Fibroblast of villous mesenchyme (primary cell): Measurements from ENCODE around the gene ATP8A2. TPM values are rescaled to one million over a fixed set of nuclear protein-coding genes. Genes with fewer than 3 reads are reported as not detected.

Source experiments
- DNase-seq: peaks from one replicate; pipeline ENCODE4 v3.0.0-alpha.2; 2010; ENCODE audit warnings: low read depth
- H3K4me3 ChIP-seq: 2 replicates; pipeline ENCODE4 v1.5.1; 2011; ENCODE audit warnings: low read depth, mild to moderate bottlenecking, low read length
- total RNA-seq: library from RNA; depleted of rRNA; stranded (reverse); fragments of >200 nt; gene quantifications from 2 replicates; pipeline ENCODE4 v1.2.3, GENCODE V29; 2012
- TF ChIP-seq, protein P1 (sequence below): IDR thresholded peaks from 2 replicates; pipeline ENCODE4 v1.5.1; 2012; ENCODE audit warnings: low read depth, mild to moderate bottlenecking, low read length; ENCODE audit not compliant: insufficient read depth

ATP8A2 gene
- total RNA-seq, 1 donor: under 0.01 TPM

DNA sequence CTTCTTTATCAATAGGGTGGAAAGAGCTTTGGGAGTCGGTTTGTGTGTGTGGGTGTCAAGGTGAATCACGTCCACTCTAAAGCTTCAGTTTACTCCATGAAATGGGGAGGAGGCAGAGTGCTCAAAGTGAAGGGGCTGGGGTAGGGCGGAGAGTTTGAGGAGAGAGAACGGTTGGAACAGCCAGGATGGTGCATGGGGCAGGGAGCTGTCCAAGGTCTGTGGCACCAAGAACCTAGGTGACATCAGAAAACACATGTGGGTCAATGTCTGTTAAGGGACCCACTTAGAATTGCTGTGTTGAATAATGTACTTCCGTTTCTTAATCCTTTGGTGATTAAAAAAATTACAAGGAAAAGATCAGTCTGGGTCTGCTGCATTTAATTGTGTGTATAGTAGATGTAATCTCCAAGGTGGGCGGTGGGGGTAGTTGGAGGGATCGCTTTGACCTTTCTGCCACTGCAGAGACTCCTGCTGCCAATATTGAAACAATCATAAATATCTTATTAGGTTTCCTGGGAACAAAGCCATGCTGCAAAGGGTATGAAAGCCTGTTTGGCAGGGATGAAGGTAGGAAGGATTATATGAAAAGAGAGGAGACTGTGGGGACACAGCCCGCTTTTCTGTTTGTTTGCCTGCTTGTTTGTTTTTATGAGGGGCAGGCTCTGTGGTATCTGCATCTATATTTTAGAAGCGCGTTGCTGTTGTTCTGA, 122.3 kb downstream of the ATP8A2 start:
- TF ChIP-seq, protein P1, sequence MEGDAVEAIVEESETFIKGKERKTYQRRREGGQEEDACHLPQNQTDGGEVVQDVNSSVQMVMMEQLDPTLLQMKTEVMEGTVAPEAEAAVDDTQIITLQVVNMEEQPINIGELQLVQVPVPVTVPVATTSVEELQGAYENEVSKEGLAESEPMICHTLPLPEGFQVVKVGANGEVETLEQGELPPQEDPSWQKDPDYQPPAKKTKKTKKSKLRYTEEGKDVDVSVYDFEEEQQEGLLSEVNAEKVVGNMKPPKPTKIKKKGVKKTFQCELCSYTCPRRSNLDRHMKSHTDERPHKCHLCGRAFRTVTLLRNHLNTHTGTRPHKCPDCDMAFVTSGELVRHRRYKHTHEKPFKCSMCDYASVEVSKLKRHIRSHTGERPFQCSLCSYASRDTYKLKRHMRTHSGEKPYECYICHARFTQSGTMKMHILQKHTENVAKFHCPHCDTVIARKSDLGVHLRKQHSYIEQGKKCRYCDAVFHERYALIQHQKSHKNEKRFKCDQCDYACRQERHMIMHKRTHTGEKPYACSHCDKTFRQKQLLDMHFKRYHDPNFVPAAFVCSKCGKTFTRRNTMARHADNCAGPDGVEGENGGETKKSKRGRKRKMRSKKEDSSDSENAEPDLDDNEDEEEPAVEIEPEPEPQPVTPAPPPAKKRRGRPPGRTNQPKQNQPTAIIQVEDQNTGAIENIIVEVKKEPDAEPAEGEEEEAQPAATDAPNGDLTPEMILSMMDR: no peak
- no peak for DNase-seq
- no peak overlapping the region for H3K4me3 ChIP-seq

DNA sequence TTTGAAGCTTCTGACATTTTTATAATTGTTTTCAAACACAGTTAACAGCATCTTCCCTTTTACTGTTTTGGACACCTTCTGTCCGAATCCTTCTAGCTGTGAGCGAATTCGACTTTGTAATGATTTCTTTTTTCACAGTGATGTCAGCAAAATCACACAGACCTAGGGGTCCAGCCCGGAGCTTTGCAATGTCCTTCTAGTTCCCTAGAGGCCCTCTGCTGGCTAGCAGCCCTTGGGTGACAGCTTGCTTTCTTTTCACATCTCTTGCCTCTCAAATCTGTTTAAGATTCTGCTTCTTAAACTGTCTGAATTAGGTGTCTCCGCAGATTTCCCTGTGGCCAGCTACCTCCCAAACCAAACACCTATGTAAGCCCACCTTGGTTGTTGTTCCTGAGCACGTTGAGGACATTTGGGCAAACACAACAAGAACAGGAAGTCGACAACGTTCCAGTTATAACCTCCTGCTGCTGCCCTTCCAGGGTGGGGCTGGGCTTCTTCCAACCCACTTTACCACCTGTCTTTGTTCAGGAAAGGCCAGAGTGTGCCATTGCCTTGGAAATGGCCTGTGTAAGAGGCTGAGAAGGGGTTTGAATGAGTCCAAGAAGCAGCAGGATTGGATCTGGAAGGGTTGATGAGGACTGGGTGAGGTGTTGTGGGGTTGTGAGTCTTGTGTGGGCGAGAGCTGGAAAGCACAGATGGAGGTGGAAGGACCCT, 123.1 kb downstream of the ATP8A2 start:
- H3K4me3 ChIP-seq: no peak overlapping the region
- TF ChIP-seq, protein P1: no peak
- no peak for DNase-seq

DNA sequence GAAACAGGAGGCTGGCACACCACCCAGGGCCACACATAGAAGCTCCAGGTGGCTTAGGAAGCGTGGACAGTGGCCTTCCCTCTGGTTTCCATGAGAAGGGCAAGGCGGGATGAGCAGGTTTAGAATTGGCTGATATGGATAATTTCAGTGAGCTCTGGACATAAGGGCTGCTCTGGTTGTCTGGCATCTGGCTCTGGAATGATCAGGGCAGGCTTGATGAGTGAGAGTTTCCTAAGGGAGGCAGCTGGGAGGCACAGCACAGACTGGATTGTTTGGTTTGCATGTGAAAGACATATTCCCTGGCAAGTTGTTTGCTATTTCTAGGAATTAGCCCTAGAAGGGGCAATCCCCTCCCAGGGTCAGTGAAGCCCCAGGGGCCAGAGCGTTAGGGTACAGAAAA, 129.5 kb downstream of the ATP8A2 start:
- H3K4me3 ChIP-seq: no peak overlapping the region
- no peak for DNase-seq
- TF ChIP-seq, protein P1: no peak

DNA sequence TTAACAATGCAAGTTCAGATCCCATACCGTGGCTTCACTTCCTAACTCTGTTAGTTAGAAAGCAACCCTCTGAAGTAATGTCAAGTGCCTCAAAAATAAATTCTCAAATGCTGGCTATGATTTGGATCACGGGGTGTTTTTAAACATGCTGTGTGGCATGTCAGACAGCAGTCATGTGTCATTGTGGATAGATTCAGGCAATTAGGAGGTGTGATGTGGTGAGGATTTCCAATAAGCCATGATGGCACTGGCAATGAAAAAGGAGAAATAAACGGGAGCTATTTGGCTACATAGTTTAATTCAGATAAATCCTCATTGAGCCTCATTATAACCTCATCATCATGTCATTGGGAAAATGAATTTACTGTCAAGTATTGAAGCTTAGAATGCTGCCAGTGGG, 130.3 kb downstream of the ATP8A2 start:
- TF ChIP-seq, protein P1: no peak

DNA sequence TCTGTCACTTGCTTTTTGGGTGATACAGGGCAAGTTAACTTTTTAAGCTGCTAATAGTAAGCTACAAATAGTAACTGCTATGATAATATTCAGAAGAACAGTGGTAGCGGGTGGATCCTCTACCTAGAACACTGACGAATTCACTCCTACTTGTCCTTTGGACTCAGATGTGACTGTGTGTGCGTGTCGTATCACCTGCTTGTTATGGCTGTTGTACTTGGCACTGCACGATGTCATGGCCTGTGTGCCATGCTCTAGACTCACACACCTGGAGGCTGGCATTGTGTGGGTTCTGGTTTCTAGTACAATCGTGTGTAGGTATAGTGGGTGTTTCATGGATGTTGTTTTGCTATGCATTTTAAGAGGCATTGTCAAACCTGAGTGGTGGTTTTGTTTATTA, 130.8 kb downstream of the ATP8A2 start:
- no peak overlapping the region for H3K4me3 ChIP-seq
- DNase-seq: no peak
- TF ChIP-seq, protein P1: no peak

More for the DNA sequence above, 130.3 kb downstream of the ATP8A2 start:
- no peak for DNase-seq
- H3K4me3 ChIP-seq: no peak overlapping the region

DNA sequence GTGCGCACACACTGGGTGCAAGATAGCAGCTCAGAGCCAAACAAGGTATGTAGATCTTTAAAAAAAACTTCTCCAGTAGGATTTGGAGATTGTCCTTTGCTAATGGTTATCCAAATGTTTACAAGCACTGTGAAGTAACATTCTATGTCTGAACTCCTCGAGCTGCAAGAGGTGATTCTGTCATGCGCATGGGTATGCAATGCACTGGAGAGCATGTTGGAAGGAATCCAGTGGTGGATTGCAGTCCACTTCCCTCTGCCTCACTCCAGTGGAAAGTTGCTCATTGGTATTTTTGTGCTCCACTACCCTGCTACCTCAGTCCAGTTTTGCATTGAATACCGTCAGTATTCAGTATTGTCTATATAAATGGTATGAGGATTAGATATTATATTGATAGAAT, 132.1 kb downstream of the ATP8A2 start:
- TF ChIP-seq, protein P1: no peak
- no peak overlapping the region for H3K4me3 ChIP-seq
- no peak for DNase-seq
